ENCODE data around the gene CHRNB2. TPM values are rescaled to one million over a fixed set of nuclear protein-coding genes. Genes with fewer than 3 reads are reported as not detected.
A peak's percentile ranks its signal among the peaks of the same experiment; 100 is the strongest.

Gene CHRNB2
- total RNA-seq, 6 experiments from 2014 or later, result 0.05 to 0.09 (median 0.07) TPM; not detected in 1

DNA sequence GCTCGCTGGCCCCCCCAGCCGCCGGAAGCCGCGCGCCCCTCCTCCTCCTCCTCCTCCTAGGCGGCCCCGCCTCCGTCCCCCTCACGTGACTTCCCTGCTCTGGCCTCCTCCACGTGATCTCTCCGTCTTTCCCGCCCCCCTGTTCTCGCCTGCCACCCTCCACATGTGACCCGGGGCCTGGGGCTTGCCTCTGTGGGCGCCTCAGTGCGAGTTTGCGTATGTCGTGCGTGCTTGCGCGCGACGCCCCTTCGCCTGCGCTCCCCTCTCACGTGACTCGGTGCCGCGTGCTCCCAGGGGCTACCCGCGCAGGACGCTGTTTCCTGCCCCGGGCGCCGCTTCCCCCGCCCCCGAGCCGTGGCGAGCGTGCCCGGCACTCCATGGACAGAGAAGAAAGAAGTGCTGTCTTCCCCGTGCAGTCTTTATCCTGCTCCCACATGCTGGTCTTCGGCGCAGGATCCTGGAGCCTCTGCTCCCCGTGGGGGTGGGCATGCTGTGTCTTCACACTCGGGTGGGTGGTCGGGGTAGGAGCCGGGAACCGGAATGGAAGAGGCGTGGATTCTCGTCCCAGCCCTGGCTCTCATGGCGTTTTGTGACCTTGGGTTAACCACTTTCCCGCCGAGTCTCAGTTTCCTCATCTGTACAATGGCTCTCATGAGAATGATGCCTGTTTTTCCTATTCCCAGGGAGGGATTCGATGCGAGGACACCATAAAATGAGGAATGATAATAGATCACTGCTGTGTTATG lies 8.7 kb upstream of the CHRNB2 start:
- TF ChIP-seq, protein P1, sequence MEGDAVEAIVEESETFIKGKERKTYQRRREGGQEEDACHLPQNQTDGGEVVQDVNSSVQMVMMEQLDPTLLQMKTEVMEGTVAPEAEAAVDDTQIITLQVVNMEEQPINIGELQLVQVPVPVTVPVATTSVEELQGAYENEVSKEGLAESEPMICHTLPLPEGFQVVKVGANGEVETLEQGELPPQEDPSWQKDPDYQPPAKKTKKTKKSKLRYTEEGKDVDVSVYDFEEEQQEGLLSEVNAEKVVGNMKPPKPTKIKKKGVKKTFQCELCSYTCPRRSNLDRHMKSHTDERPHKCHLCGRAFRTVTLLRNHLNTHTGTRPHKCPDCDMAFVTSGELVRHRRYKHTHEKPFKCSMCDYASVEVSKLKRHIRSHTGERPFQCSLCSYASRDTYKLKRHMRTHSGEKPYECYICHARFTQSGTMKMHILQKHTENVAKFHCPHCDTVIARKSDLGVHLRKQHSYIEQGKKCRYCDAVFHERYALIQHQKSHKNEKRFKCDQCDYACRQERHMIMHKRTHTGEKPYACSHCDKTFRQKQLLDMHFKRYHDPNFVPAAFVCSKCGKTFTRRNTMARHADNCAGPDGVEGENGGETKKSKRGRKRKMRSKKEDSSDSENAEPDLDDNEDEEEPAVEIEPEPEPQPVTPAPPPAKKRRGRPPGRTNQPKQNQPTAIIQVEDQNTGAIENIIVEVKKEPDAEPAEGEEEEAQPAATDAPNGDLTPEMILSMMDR (IDR thresholded peaks at IDR 0.05), result no peak
- H3K4me3 Mint-ChIP-seq, result peak overlapping the region; percentile 96
- peaks cover 3% of the 10 kb centered on the region for H3K27me3 Mint-ChIP-seq (ENCODE audit: insufficient read depth)
- peaks cover 28% of the 10 kb centered on the region for H3K4me1 Mint-ChIP-seq (ENCODE audit: low read depth)
- no peaks in the 10 kb centered on the region for H3K9me3 Mint-ChIP-seq
- peaks cover 31% of the 10 kb centered on the region for H3K36me3 Mint-ChIP-seq (ENCODE audit: low read depth)
- H3K27ac Mint-ChIP-seq, result peak overlapping the region; percentile 98
- peak; percentile 99 for DNase-seq

GRCh38 chr1:154559466-154560044 lies 8.0 kb upstream of the CHRNB2 start:
- peak; percentile 95 for DNase-seq
- H3K27me3 Mint-ChIP-seq (ENCODE audit: insufficient read depth), result peaks cover 5% of the 10 kb centered on the region
- H3K4me1 Mint-ChIP-seq (ENCODE audit: low read depth), result peaks cover 26% of the 10 kb centered on the region
- H3K27ac Mint-ChIP-seq, result peak overlapping the region; percentile 98
- peak overlapping the region; percentile 96 for H3K4me3 Mint-ChIP-seq
- TF ChIP-seq, protein P1 (IDR thresholded peaks at IDR 0.05), result peak; percentile 96
- H3K9me3 Mint-ChIP-seq, result no peaks in the 10 kb centered on the region
- peaks cover 28% of the 10 kb centered on the region for H3K36me3 Mint-ChIP-seq (ENCODE audit: low read depth)

DNA sequence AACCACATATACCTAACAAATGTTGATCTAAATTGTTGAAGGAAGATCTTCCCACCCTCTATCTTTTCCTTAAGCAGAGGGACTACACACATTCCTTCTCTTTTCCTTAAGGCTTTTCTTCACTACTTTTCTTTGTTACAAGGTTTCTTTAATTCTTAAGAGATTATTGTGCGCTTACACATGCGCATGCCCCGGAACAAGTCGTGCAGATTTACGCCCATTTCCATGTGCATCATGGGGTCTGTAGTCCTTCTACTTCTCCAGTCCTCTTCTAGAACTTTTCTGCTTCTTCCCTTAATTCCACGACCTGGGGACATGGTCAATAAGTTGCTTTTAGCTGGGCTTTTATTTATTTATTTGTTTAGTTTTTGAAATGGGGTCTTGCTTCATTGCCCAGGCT lies 1.7 kb upstream of the CHRNB2 start:
- no peak for DNase-seq
- no peaks in the 10 kb centered on the region for H3K9me3 Mint-ChIP-seq
- H3K27ac Mint-ChIP-seq, result no peak overlapping the region
- TF ChIP-seq, protein P1 (IDR thresholded peaks at IDR 0.05), result no peak
- no peak overlapping the region for H3K4me3 Mint-ChIP-seq
- H3K4me1 Mint-ChIP-seq (ENCODE audit: low read depth), result no peaks in the 10 kb centered on the region
- no peaks in the 10 kb centered on the region for H3K36me3 Mint-ChIP-seq (ENCODE audit: low read depth)
- H3K27me3 Mint-ChIP-seq (ENCODE audit: insufficient read depth), result peaks cover 36% of the 10 kb centered on the region

DNA sequence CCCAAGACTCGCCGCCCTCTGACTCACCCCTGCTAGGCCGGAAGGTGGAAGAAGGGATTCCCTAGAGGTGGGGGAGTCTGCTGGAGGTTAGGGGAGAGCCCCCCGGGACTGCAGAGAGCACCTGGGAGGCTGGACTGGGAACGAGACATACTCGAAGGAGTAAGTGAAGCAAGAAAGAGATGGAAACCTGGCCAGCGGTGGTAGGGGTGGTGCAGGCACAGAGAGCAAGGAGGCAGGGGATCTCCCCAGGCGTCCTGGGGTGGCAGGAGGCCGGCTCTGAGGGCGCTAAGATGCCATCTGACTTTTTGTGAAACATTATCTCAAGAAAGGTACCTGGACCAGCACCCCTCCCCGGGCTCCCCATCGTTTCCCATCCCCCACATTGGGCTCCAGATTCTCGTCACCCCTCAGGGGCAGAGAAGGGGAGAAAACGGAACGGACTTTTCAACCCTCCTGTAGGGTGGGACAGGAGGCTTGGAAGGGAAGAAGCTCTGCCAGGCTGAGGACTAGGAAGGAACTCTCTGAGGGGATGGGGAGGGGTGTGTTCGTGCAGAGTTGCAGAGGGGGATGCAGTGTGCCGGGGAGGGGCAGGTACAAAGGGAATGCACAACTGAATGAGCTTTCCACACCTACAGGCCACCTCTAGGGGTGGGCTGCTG lies 708 bp downstream of the CHRNB2 start:
- H3K27ac Mint-ChIP-seq, result no peak overlapping the region
- TF ChIP-seq, protein P1 (IDR thresholded peaks at IDR 0.05), result no peak
- no peak for DNase-seq
- no peak overlapping the region for H3K4me3 Mint-ChIP-seq
- no peaks in the 10 kb centered on the region for H3K36me3 Mint-ChIP-seq (ENCODE audit: low read depth)
- H3K4me1 Mint-ChIP-seq (ENCODE audit: low read depth), result no peaks in the 10 kb centered on the region
- H3K9me3 Mint-ChIP-seq, result no peaks in the 10 kb centered on the region; the same call in 1 of the 2 replicates
- peaks cover 34% of the 10 kb centered on the region for H3K27me3 Mint-ChIP-seq (ENCODE audit: insufficient read depth)

DNA sequence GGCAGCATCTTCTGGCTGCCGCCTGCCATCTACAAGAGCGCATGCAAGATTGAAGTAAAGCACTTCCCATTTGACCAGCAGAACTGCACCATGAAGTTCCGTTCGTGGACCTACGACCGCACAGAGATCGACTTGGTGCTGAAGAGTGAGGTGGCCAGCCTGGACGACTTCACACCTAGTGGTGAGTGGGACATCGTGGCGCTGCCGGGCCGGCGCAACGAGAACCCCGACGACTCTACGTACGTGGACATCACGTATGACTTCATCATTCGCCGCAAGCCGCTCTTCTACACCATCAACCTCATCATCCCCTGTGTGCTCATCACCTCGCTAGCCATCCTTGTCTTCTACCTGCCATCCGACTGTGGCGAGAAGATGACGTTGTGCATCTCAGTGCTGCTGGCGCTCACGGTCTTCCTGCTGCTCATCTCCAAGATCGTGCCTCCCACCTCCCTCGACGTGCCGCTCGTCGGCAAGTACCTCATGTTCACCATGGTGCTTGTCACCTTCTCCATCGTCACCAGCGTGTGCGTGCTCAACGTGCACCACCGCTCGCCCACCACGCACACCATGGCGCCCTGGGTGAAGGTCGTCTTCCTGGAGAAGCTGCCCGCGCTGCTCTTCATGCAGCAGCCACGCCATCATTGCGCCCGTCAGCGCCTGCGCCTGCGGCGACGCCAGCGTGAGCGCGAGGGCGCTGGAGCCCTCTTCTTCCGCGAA lies 3.8 kb downstream of the CHRNB2 start:
- Mint-ChIP-seq H3K27me3 (ENCODE audit: insufficient read depth) (peaks cover 42% of the 10 kb centered on the region), H3K9me3 (no peaks in the 10 kb centered on the region; the same call in 1 of the 2 replicates), H3K27ac (no peak overlapping the region; the same call in 1 of the 2 replicates), H3K4me3 (no peak overlapping the region), H3K36me3 (ENCODE audit: low read depth) (no peaks in the 10 kb centered on the region), H3K4me1 (ENCODE audit: low read depth) (peaks cover 12% of the 10 kb centered on the region)
- DNase-seq, result no peak
- TF ChIP-seq, protein P1 (IDR thresholded peaks at IDR 0.05), result no peak
